WTC11 (cell line): ENCODE measurements around the gene GABRB3. TPM values are rescaled to one million over a fixed set of nuclear protein-coding genes. Genes with fewer than 3 reads are reported as not detected.
A peak's percentile ranks its signal among the peaks of the same experiment; 100 is the strongest.

Source experiments
- ATAC-seq: fragments of 200-7000 bp; cut with Tn5 transposase; 2 replicates; pipeline ENCODE4 v1.10.0; 2021; ENCODE audit warnings: mild to moderate bottlenecking, moderate library complexity
- CTCF ChIA-PET: fragments of 300-600 bp; sonication (Branson Sonifier 250); formaldehyde crosslinking; loops from one replicate; lab custom pipeline; 2021; ENCODE audit warnings: antibody characterized with exemption; lab: Charles Lee
- POLR2A ChIA-PET: fragments of 350-600 bp; sonication (Branson Sonifier 250); formaldehyde crosslinking; loops from one replicate; lab custom pipeline; 2021; ENCODE audit warnings: antibody characterized with exemption; lab: Charles Lee
- DNase-seq: peaks from one replicate; pipeline ENCODE4 v3.0.0; 2021; ENCODE audit warnings: low spot score
- H3K27ac Mint-ChIP-seq: 2 replicates; pipeline ENCODE4 v1.8.0; 2021; ENCODE audit warnings: mixed read lengths
- H3K27me3 Mint-ChIP-seq: 2 replicates; pipeline ENCODE4 v1.8.0; 2021; ENCODE audit warnings: low read depth, mild to moderate bottlenecking, moderate library complexity, mixed read lengths
- H3K36me3 Mint-ChIP-seq: 2 replicates; pipeline ENCODE4 v1.8.0; 2021; ENCODE audit warnings: mixed read lengths
- H3K4me1 Mint-ChIP-seq: 2 replicates; pipeline ENCODE4 v1.8.0; 2022; ENCODE audit warnings: mixed read lengths
- H3K4me3 Mint-ChIP-seq: 2 replicates; pipeline ENCODE4 v1.8.0; 2021; ENCODE audit warnings: mild to moderate bottlenecking, moderate library complexity, mixed read lengths
- H3K9me3 Mint-ChIP-seq: 2 replicates; pipeline ENCODE4 v1.8.0; 2021; ENCODE audit warnings: mixed read lengths
- CREM ChIP-seq: sonication (generic); formaldehyde crosslinking; IDR thresholded peaks from 2 replicates; pipeline ENCODE4 v1.8.1; 2022; ENCODE audit warnings: mild to moderate bottlenecking, missing genetic modification reagents, moderate library complexity
- E2F1 ChIP-seq: sonication (generic); formaldehyde crosslinking; IDR thresholded peaks from 2 replicates; pipeline ENCODE4 v1.8.0; 2022; ENCODE audit warnings: mild to moderate bottlenecking, missing genetic modification reagents
- ELF4 ChIP-seq: sonication (generic); formaldehyde crosslinking; IDR thresholded peaks from 2 replicates; pipeline ENCODE4 v1.8.1; 2022; ENCODE audit warnings: low read depth, mild to moderate bottlenecking, moderate library complexity, missing genetic modification reagents
- FOXK1 ChIP-seq: sonication (generic); formaldehyde crosslinking; IDR thresholded peaks from 2 replicates; pipeline ENCODE4 v1.8.0; 2022; ENCODE audit warnings: mild to moderate bottlenecking, moderate library complexity, missing genetic modification reagents
- GABPB1 ChIP-seq: sonication (generic); formaldehyde crosslinking; IDR thresholded peaks from 2 replicates; pipeline ENCODE4 v1.8.1; 2023; ENCODE audit warnings: mild to moderate bottlenecking, missing genetic modification reagents
- GTF2I ChIP-seq: fragments of 250-450 bp; sonication (Bioruptor Pico); conservative IDR thresholded peaks from 2 replicates; pipeline ENCODE4 v1.4.0; 2021; ENCODE audit warnings: mild to moderate bottlenecking
- IRF2 ChIP-seq: sonication (generic); formaldehyde crosslinking; IDR thresholded peaks from 2 replicates; pipeline ENCODE4 v1.8.0; 2022; ENCODE audit warnings: low read depth, missing genetic modification reagents, borderline replicate concordance
- NR2C2 ChIP-seq: sonication (generic); formaldehyde crosslinking; IDR thresholded peaks from 2 replicates; pipeline ENCODE4 v1.8.0; 2022; ENCODE audit warnings: mild to moderate bottlenecking, missing genetic modification reagents
- RELA ChIP-seq: sonication (generic); formaldehyde crosslinking; IDR thresholded peaks from 2 replicates; pipeline ENCODE4 v1.8.1; 2022; ENCODE audit warnings: missing genetic modification reagents, mild to moderate bottlenecking, borderline replicate concordance
- RORB ChIP-seq: fragments of 250-450 bp; sonication (Bioruptor Pico); IDR thresholded peaks from 2 replicates; pipeline ENCODE4 v1.9.0; 2021; ENCODE audit warnings: mild to moderate bottlenecking
- STAT6 ChIP-seq: sonication (generic); formaldehyde crosslinking; conservative IDR thresholded peaks from 2 replicates; pipeline ENCODE4 v1.8.1; 2023; ENCODE audit warnings: mild to moderate bottlenecking, low read depth, missing genetic modification reagents, moderate library complexity
- TEAD1 ChIP-seq: sonication (generic); formaldehyde crosslinking; IDR thresholded peaks from 2 replicates; pipeline ENCODE4 v1.8.0; 2022; ENCODE audit warnings: mild to moderate bottlenecking, missing genetic modification reagents
- ZNF281 ChIP-seq: sonication (generic); formaldehyde crosslinking; IDR thresholded peaks from 2 replicates; pipeline ENCODE4 v1.8.0; 2023; ENCODE audit warnings: mild to moderate bottlenecking, missing genetic modification reagents
- ZNF317 ChIP-seq: sonication (generic); formaldehyde crosslinking; IDR thresholded peaks from 2 replicates; pipeline ENCODE4 v1.8.1; 2023; ENCODE audit warnings: low read depth, mild to moderate bottlenecking, moderate library complexity, missing genetic modification reagents, borderline replicate concordance
- total RNA-seq: library from RNA; stranded (reverse); gene quantifications from 3 replicates; pipeline ENCODE4 v1.2.3, GENCODE V29; 2021
- TF ChIP-seq, protein P1 (sequence below): sonication (generic); formaldehyde crosslinking; IDR thresholded peaks from 2 replicates; pipeline ENCODE4 v1.8.1; 2023; ENCODE audit warnings: mild to moderate bottlenecking, moderate library complexity, missing genetic modification reagents
- TF ChIP-seq, protein P2 (sequence below): sonication (generic); formaldehyde crosslinking; IDR thresholded peaks from 2 replicates; pipeline ENCODE4 v1.8.0; 2022; ENCODE audit warnings: mild to moderate bottlenecking, missing genetic modification reagents
- TF ChIP-seq, protein P3 (sequence below): sonication (generic); formaldehyde crosslinking; IDR thresholded peaks from 2 replicates; pipeline ENCODE4 v1.8.1; 2022; ENCODE audit warnings: mild to moderate bottlenecking, moderate library complexity, missing genetic modification reagents

Gene GABRB3
- total RNA-seq, 1 experiment from 2014 or later: 203 TPM

DNA sequence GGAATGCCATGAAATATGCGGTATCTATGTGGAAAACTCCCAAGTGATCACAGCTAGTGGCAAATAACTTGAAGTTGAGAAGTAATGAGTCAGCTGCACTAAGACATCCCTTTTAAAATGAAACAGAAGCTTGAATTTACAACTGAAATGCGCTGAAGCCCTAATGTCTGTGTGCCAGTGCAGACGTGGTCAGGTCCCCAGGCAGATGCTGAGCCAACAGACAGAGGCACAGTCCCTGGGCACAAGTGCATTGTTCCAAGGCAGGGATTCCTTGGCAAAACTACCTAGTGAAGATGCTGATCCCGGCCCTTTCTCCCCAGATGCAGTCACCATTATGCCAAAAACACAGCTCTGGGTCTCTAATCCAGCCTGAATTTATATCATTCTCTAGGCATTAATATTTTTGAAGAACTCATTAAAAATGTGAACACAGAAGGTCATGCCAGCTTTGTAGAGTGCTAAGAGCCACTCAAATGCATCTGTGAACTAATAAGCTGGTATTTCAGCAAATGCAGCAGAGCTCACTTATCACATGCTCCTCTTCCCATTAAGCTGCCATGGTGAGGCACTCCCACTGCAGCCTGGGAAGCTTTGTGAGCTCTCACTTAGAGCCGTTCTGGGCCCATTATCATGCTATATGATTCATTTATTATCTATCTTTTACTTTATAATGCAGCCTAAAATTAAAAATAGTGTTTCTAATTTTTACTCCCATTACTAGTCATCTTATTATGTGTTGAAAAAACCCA lies 200.1 kb downstream of the GABRB3 start:
- no peak for TF ChIP-seq RELA
- no peak for TF ChIP-seq STAT6 (CRISPR knock-in tag)
- no peak for TF ChIP-seq FOXK1 (CRISPR knock-in tag)
- TF ChIP-seq, protein P1, sequence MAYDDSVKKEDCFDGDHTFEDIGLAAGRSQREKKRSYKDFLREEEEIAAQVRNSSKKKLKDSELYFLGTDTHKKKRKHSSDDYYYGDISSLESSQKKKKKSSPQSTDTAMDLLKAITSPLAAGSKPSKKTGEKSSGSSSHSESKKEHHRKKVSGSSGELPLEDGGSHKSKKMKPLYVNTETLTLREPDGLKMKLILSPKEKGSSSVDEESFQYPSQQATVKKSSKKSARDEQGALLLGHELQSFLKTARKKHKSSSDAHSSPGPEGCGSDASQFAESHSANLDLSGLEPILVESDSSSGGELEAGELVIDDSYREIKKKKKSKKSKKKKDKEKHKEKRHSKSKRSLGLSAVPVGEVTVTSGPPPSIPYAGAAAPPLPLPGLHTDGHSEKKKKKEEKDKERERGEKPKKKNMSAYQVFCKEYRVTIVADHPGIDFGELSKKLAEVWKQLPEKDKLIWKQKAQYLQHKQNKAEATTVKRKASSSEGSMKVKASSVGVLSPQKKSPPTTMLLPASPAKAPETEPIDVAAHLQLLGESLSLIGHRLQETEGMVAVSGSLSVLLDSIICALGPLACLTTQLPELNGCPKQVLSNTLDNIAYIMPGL (CRISPR knock-in tag): no peak
- no peak for TF ChIP-seq RORB (CRISPR knock-in tag)
- TF ChIP-seq, protein P2, sequence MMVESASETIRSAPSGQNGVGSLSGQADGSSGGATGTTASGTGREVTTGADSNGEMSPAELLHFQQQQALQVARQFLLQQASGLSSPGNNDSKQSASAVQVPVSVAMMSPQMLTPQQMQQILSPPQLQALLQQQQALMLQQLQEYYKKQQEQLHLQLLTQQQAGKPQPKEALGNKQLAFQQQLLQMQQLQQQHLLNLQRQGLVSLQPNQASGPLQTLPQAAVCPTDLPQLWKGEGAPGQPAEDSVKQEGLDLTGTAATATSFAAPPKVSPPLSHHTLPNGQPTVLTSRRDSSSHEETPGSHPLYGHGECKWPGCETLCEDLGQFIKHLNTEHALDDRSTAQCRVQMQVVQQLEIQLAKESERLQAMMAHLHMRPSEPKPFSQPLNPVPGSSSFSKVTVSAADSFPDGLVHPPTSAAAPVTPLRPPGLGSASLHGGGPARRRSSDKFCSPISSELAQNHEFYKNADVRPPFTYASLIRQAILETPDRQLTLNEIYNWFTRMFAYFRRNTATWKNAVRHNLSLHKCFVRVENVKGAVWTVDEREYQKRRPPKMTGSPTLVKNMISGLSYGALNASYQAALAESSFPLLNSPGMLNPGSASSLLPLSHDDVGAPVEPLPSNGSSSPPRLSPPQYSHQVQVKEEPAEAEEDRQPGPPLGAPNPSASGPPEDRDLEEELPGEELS (CRISPR knock-in tag): no peak
- no peak for TF ChIP-seq CREM (CRISPR knock-in tag)
- TF ChIP-seq GTF2I (CRISPR knock-in tag): no peak
- TF ChIP-seq ZNF317 (CRISPR knock-in tag): no peak
- ATAC-seq: no peak
- no peaks in the 10 kb centered on the region for H3K27me3 Mint-ChIP-seq
- no peak for DNase-seq
- ChIA-PET CTCF (no interaction called here), POLR2A (interaction anchor here (1.3 kb wide), 1 partner anchor 11 kb away, joined by 3 read pairs; no protein-coding TSS in a partner anchor)
- no peak overlapping the region for H3K27ac Mint-ChIP-seq
- no peak overlapping the region for H3K4me3 Mint-ChIP-seq
- H3K36me3 Mint-ChIP-seq: peaks cover 78% of the 10 kb centered on the region
- no peaks in the 10 kb centered on the region for H3K4me1 Mint-ChIP-seq
- H3K9me3 Mint-ChIP-seq: peaks cover 8% of the 10 kb centered on the region

DNA sequence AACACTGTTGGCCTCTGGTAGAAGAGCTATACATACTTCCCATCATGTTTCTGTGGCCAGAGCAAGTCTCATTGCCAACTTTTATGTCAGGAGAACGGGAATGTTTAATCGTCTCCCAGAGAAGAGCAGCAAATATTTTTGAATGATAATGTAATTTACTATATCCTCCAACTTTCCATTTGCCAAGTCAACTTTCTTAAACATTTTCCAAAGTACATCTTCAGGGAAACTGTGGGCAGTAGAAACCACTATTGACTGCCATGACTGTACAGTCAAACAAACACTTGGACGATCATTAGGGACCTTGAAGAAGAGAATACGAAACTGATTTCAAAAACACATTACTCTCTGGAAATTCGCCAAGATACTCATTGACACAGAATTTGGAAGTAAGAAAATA lies 201.5 kb downstream of the GABRB3 start:
- POLR2A ChIA-PET: interaction anchor here (0.6 kb wide), 2 partner anchors 31 to 296 kb away, joined by 3 read pairs; no protein-coding TSS in a partner anchor
- Mint-ChIP-seq H3K4me1 (no peaks in the 10 kb centered on the region), H3K27me3 (no peaks in the 10 kb centered on the region), H3K36me3 (peaks cover 76% of the 10 kb centered on the region), H3K9me3 (peaks cover 8% of the 10 kb centered on the region), H3K27ac (no peak overlapping the region), H3K4me3 (no peak overlapping the region)
- CTCF ChIA-PET: interaction anchor here (0.6 kb wide), 2 partner anchors 23 to 1060 kb away, joined by 3 read pairs; no protein-coding TSS in a partner anchor
- ATAC-seq: no peak
- no peak for TF ChIP-seq IRF2
- DNase-seq: no peak

GRCh38 chr15:26565542-26565941 lies 207.3 kb downstream of the GABRB3 start:
- Mint-ChIP-seq H3K36me3 (peaks cover 59% of the 10 kb centered on the region), H3K27me3 (no peaks in the 10 kb centered on the region), H3K9me3 (no peaks in the 10 kb centered on the region), H3K27ac (peak overlapping the region; percentile 13; the same call in 1 of the 2 replicates), H3K4me1 (peaks cover 37% of the 10 kb centered on the region), H3K4me3 (no peak overlapping the region)
- ATAC-seq: no peak
- POLR2A ChIA-PET: no interaction called here
- CTCF ChIA-PET: no interaction called here
- no peak for DNase-seq
- TF ChIP-seq ELF4: no peak
- no peak for TF ChIP-seq GABPB1
- TF ChIP-seq RORB (CRISPR knock-in tag): no peak
- TF ChIP-seq ZNF281 (CRISPR knock-in tag): no peak
- TF ChIP-seq, protein P3, sequence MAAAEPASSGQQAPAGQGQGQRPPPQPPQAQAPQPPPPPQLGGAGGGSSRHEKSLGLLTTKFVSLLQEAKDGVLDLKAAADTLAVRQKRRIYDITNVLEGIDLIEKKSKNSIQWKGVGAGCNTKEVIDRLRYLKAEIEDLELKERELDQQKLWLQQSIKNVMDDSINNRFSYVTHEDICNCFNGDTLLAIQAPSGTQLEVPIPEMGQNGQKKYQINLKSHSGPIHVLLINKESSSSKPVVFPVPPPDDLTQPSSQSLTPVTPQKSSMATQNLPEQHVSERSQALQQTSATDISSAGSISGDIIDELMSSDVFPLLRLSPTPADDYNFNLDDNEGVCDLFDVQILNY: no peak
- no peak for TF ChIP-seq ZNF317 (CRISPR knock-in tag)
- no peak for TF ChIP-seq TEAD1 (CRISPR knock-in tag)
- TF ChIP-seq NR2C2 (CRISPR knock-in tag): no peak
- no peak for TF ChIP-seq E2F1 (CRISPR knock-in tag)
